NB4 (cell line): ENCODE measurements around the gene ABTB2.

Experiments
- CTCF ChIP-seq: IDR thresholded peaks from one replicate; pipeline ENCODE4 v1.5.1; 2012; ENCODE audit warnings: low read depth, low read length
- MYC ChIP-seq: IDR thresholded peaks from 2 replicates; pipeline ENCODE4 v1.6.1; 2011; ENCODE audit warnings: low read depth, low read length
- POLR2A ChIP-seq: IDR thresholded peaks from 2 replicates; pipeline ENCODE4 v1.6.1; 2011; ENCODE audit warnings: mild to moderate bottlenecking; ENCODE audit not compliant: insufficient read length; ENCODE audit errors: extremely low read depth

- TF ChIP-seq POLR2A: no peak
- TF ChIP-seq CTCF: no peak
- no peak for TF ChIP-seq MYC
Observed at GRCh38 chr11:34242037-34242625, 115.7 kb downstream of the ABTB2 start.
